B cell (primary cell): ENCODE data around the gene EYS. TPM values are rescaled to one million over a fixed set of nuclear protein-coding genes. Genes with fewer than 3 reads are reported as not detected.

Source experiments
- ATAC-seq: fragments of 200-7000 bp; cut with Tn5 transposase; one replicate; pipeline ENCODE4 v1.10.0; 2021; ENCODE audit warnings: low read depth, mild to moderate bottlenecking, moderate number of reproducible peaks, moderate library complexity
- CTCF ChIA-PET: fragments of 350-600 bp; sonication (Branson Sonifier 250); formaldehyde crosslinking; loops from one replicate; lab custom pipeline; 2021; ENCODE audit warnings: antibody characterized with exemption, inconsistent platforms; lab: Charles Lee
- POLR2A ChIA-PET: fragments of 350-600 bp; sonication (Branson Sonifier 250); formaldehyde crosslinking; loops from one replicate; lab custom pipeline; 2021; ENCODE audit warnings: antibody characterized with exemption; lab: Charles Lee
- DNase-seq: peaks from one replicate; pipeline ENCODE4 v3.0.0; 2013
- H2AFZ ChIP-seq: 2 replicates; pipeline ENCODE4 v1.6.1; 2012; ENCODE audit warnings: mild to moderate bottlenecking, low read depth, low read length; ENCODE audit not compliant: insufficient read depth, poor library complexity, severe bottlenecking
- H3K27ac ChIP-seq, 2 donors: 1 replicate in 1 of 2; 2 replicates in 1 of 2; pipeline ENCODE4 v1.5.1; 2012 to 2013; ENCODE audit warnings: low read length in 2 of 2, mild to moderate bottlenecking in 2 of 2, moderate library complexity in 1 of 2
- H3K27me3 ChIP-seq, 4 experiments: fragments of 200-600 bp in 1 of 4; sonication (generic) in 1 of 4; replicated peaks in 1 of 4; 1 replicate in 2 of 4; 2 replicates in 2 of 4; pipeline versions ENCODE4 v1.6.1 to v1.7.0; 2013 to 2016; ENCODE audit warnings: low read length in 3 of 4, mild to moderate bottlenecking in 2 of 4, mixed read lengths in 1 of 4, moderate library complexity in 1 of 4; ENCODE audit not compliant: insufficient read depth in 4 of 4, control insufficient read depth in 3 of 4; ENCODE audit errors: control extremely low read depth in 1 of 4
- H3K36me3 ChIP-seq, 2 experiments: replicated peaks in 1 of 2; 1 replicate in 1 of 2; 2 replicates in 1 of 2; pipeline versions ENCODE4 v1.6.1 to v1.7.1; 2013; ENCODE audit warnings: low read length in 1 of 2; ENCODE audit not compliant: insufficient read depth in 2 of 2, control insufficient read depth in 1 of 2; ENCODE audit errors: control extremely low read depth in 1 of 2, extremely low read depth in 1 of 2
- H3K4me1 ChIP-seq, 2 donors: fragments of 200-600 bp in 1 of 2; sonication (generic) in 1 of 2; 1 replicate in 1 of 2; 2 replicates in 1 of 2; pipeline versions ENCODE4 v1.5.1 to v1.6.1; 2013 to 2017; ENCODE audit warnings: low read length in 2 of 2; ENCODE audit not compliant: control insufficient read depth in 2 of 2, insufficient read depth in 2 of 2
- H3K4me2 ChIP-seq: replicated peaks from 2 replicates; pipeline ENCODE3; 2012; ENCODE audit warnings: mild to moderate bottlenecking, low read depth, low read length; ENCODE audit not compliant: poor library complexity, severe bottlenecking
- H3K4me3 ChIP-seq, 5 experiments: fragments of 200-600 bp in 1 of 5; sonication (generic) in 1 of 5; 1 replicate in 3 of 5; 2 replicates in 2 of 5; pipeline versions ENCODE4 v1.5.1 to v1.7.0; 2011 to 2016; ENCODE audit warnings: low read length in 4 of 5, mild to moderate bottlenecking in 4 of 5, low read depth in 2 of 5, control low read depth in 1 of 5, moderate library complexity in 1 of 5; ENCODE audit not compliant: insufficient read depth in 1 of 5; ENCODE audit errors: control extremely low read depth in 1 of 5, extremely low read depth in 1 of 5
- H3K79me2 ChIP-seq: fragments of 200-600 bp; sonication (generic); one replicate; pipeline ENCODE4 v1.6.0; 2016; ENCODE audit warnings: low read length; ENCODE audit not compliant: control insufficient read depth, insufficient read depth
- H3K9ac ChIP-seq: fragments of 200-600 bp; sonication (generic); 2 replicates; pipeline ENCODE4 v1.6.1; 2017; ENCODE audit warnings: mild to moderate bottlenecking, low read length, moderate library complexity
- H3K9me3 ChIP-seq, 3 donors: one replicate each; pipeline versions ENCODE4 v1.6.1 to v1.7.1; 2013; ENCODE audit warnings: low read length in 2 of 3; ENCODE audit not compliant: control insufficient read depth in 2 of 3, insufficient read depth in 1 of 3; ENCODE audit errors: control extremely low read depth in 1 of 3
- H4K20me1 ChIP-seq: 2 replicates; pipeline ENCODE4 v1.6.0; 2012; ENCODE audit warnings: mild to moderate bottlenecking, low read length; ENCODE audit not compliant: insufficient read depth, control insufficient read depth, poor library complexity, severe bottlenecking
- H3K27ac Mint-ChIP-seq: one replicate; pipeline ENCODE4 v1.8.0; 2021; ENCODE audit warnings: mixed read lengths
- H3K27me3 Mint-ChIP-seq: one replicate; pipeline ENCODE4 v1.8.0; 2021; ENCODE audit warnings: mixed read lengths
- H3K4me1 Mint-ChIP-seq: one replicate; pipeline ENCODE4 v1.8.0; 2021; ENCODE audit warnings: mixed read lengths
- H3K4me3 Mint-ChIP-seq: one replicate; pipeline ENCODE4 v1.8.0; 2021; ENCODE audit warnings: mixed read lengths
- H3K9me3 Mint-ChIP-seq: one replicate; pipeline ENCODE4 v1.8.0; 2022; ENCODE audit warnings: mixed read lengths; ENCODE audit not compliant: insufficient read depth
- EZH2 ChIP-seq: IDR thresholded peaks from 2 replicates; pipeline ENCODE4 v1.6.1; 2012; ENCODE audit warnings: borderline replicate concordance, low read depth, mild to moderate bottlenecking, moderate library complexity, low read length; ENCODE audit not compliant: insufficient read depth, poor library complexity, severe bottlenecking
- WGBS: methylation state at CpG from one replicate; pipeline ENCODE4 v1.1.5; 2013; ENCODE audit warnings: missing lambda C conversion rate; ENCODE audit not compliant: insufficient coverage; 5-methylcytosine and 5-hydroxymethylcytosine counted together
- intact Hi-C: fragments of 100-400 bp; cut with micrococcal nuclease; formaldehyde crosslinking; loops from one replicate; pipeline ENCODE4 v1.10.0; 2022
- polyA plus RNA-seq: library from polyadenylated mRNA; depleted of rRNA; stranded (reverse); fragments of >200 nt; gene quantifications from 2 replicates; pipeline ENCODE4 v1.2.3, GENCODE V29; 2012
- total RNA-seq, 2 donors: library from RNA; stranded (reverse); fragments of 120-200 nt in 1 of 2; gene quantifications; 1 replicate in 1 of 2; 2 replicates in 1 of 2; pipeline versions ENCODE4 v1.2.3 to v1.2.4, GENCODE V29; 2013 to 2022
- TF ChIP-seq, protein P1 (sequence below): fragments of 200-600 bp; IDR thresholded peaks from one replicate; pipeline ENCODE4 v1.8.0; 2022; ENCODE audit warnings: antibody characterized with exemption, mild to moderate bottlenecking

EYS gene
- total and polyA plus RNA-seq, 2 donors (not counting 1 experiment from before 2014, with no cell fraction given), result not detected

DNA sequence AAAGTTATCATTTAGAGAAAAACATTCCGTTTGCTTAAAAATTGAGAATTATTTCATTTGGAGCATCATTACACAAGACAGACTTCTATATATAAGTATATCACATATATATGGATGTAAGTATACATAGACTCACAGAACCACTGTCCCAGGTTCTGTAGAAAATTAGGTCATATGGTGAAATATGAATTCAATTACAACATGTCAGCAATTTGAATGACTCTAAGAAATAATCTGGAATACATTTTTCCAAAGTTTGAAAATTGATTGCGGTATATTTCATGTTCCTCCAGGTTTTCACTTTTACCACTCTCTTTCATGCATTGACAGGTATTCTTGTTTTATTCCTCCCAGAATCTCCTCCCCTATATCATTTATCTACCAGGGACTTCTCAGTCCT lies 1179.1 kb downstream of the EYS start:
- Mint-ChIP-seq H3K4me1 (no peaks in the 10 kb centered on the region), H3K4me3 (no peak overlapping the region), H3K27ac (no peak overlapping the region), H3K27me3 (no peaks in the 10 kb centered on the region), H3K9me3 (peaks cover 6% of the 10 kb centered on the region)
- WGBS, result 100% methylated on average over 1 of the region's 2 CpGs
- Histone ChIP-seq H3K27me3 (no peaks in the 10 kb centered on the region), H3K27ac (no peak overlapping the region), H3K36me3 (no peaks in the 10 kb centered on the region), H2AFZ (no peak overlapping the region), H3K9me3 (no peaks in the 10 kb centered on the region), H3K4me2 (no peak overlapping the region), H4K20me1 (no peaks in the 10 kb centered on the region), H3K4me3 (no peak overlapping the region), H3K79me2 (no peaks in the 10 kb centered on the region), H3K4me1 (no peaks in the 10 kb centered on the region), H3K9ac (no peak overlapping the region)
- intact Hi-C loops, result no loop called here
- ChIA-PET CTCF (no interaction called here), POLR2A (no interaction called here)
- ATAC-seq (no peak), DNase-seq (no peak)
- TF ChIP-seq, protein P1, sequence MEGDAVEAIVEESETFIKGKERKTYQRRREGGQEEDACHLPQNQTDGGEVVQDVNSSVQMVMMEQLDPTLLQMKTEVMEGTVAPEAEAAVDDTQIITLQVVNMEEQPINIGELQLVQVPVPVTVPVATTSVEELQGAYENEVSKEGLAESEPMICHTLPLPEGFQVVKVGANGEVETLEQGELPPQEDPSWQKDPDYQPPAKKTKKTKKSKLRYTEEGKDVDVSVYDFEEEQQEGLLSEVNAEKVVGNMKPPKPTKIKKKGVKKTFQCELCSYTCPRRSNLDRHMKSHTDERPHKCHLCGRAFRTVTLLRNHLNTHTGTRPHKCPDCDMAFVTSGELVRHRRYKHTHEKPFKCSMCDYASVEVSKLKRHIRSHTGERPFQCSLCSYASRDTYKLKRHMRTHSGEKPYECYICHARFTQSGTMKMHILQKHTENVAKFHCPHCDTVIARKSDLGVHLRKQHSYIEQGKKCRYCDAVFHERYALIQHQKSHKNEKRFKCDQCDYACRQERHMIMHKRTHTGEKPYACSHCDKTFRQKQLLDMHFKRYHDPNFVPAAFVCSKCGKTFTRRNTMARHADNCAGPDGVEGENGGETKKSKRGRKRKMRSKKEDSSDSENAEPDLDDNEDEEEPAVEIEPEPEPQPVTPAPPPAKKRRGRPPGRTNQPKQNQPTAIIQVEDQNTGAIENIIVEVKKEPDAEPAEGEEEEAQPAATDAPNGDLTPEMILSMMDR, result no peak
- no peak for TF ChIP-seq EZH2

DNA sequence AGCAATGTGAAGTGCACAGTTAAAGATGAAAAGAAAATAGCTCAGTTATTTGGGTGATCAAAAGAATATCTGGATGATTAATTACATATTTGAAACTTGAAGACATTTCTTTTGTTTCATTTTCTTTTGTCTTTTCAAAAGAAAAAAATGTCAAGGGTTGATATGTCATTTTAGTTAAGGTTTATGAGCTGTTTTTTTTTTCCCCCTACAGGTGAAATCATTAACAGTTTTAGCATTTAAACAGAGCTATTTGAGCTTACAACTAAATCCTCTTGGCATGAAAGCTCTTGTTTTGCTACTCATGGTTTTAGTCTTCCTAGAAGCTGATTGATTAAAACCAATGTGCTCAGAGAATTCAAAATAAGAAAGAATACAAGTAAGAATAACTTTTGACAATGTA lies 1184.2 kb downstream of the EYS start:
- ATAC-seq (no peak), DNase-seq (no peak)
- no peak for TF ChIP-seq EZH2
- TF ChIP-seq, protein P1, result no peak
- H3K9ac ChIP-seq, result no peak overlapping the region
- H3K4me2 ChIP-seq, result no peak overlapping the region
- no peaks in the 10 kb centered on the region for H3K36me3 ChIP-seq
- intact Hi-C loops, result no loop called here
- H2AFZ ChIP-seq, result no peak overlapping the region
- H3K4me1 ChIP-seq, result no peaks in the 10 kb centered on the region
- no peak overlapping the region for H3K4me3 ChIP-seq
- H3K79me2 ChIP-seq, result no peaks in the 10 kb centered on the region
- no peaks in the 10 kb centered on the region for H3K9me3 ChIP-seq
- H4K20me1 ChIP-seq, result no peaks in the 10 kb centered on the region
- no peak overlapping the region for H3K27ac ChIP-seq
- Mint-ChIP-seq H3K9me3 (peaks cover 7% of the 10 kb centered on the region), H3K4me3 (no peak overlapping the region), H3K27ac (no peak overlapping the region), H3K27me3 (no peaks in the 10 kb centered on the region), H3K4me1 (no peaks in the 10 kb centered on the region)
- POLR2A ChIA-PET, result no interaction called here
- CTCF ChIA-PET, result no interaction called here
- H3K27me3 ChIP-seq, result no peaks in the 10 kb centered on the region
